H1 (cell line): ENCODE measurements around the gene CDH12. TPM values are rescaled to one million over a fixed set of nuclear protein-coding genes. Genes with fewer than 3 reads are reported as not detected.

Experiments used
- CTCF ChIA-PET: fragments of 300-600 bp; sonication (Branson Sonifier 250); formaldehyde crosslinking; loops from one replicate; lab custom pipeline; 2021; ENCODE audit not compliant: partially characterized antibody; lab: Charles Lee
- POLR2A ChIA-PET: fragments of 300-600 bp; sonication (Branson Sonifier 250); formaldehyde crosslinking; loops from one replicate; lab custom pipeline; 2021; ENCODE audit warnings: inconsistent platforms; ENCODE audit not compliant: partially characterized antibody; lab: Charles Lee
- DNase-seq, 2 experiments: peaks; one replicate each; pipeline versions ENCODE4 v3.0.0 to v3.0.0-alpha.2; 2010 to 2022; ENCODE audit warnings: low spot score in 2 of 2, low read depth in 1 of 2, mixed read lengths in 1 of 2
- FAIRE-seq: peaks from 2 replicates; lab custom pipeline; 2011; peaks lifted over from hg19 to GRCh38; lab: Jason Lieb, UNC
- H2AFZ ChIP-seq: 2 replicates; pipeline ENCODE4 v1.8.1; 2012; ENCODE audit warnings: low read length, inconsistent platforms
- H2AK5ac ChIP-seq: 2 replicates; pipeline ENCODE4 v1.6.1; 2013; ENCODE audit warnings: low read depth, low read length
- H2BK120ac ChIP-seq: replicated peaks from 2 replicates; pipeline ENCODE3; 2013; ENCODE audit warnings: low read depth, low read length, inconsistent platforms
- H2BK12ac ChIP-seq: 2 replicates; pipeline ENCODE4 v1.6.1; 2013; ENCODE audit warnings: low read depth, low read length
- H2BK15ac ChIP-seq: 2 replicates; pipeline ENCODE4 v1.6.1; 2013; ENCODE audit warnings: low read length
- H2BK20ac ChIP-seq: 2 replicates; pipeline ENCODE4 v1.6.1; 2013; ENCODE audit warnings: low read length
- H2BK5ac ChIP-seq: 2 replicates; pipeline ENCODE4 v1.6.1; 2013; ENCODE audit warnings: low read depth, low read length
- H3K14ac ChIP-seq: 2 replicates; pipeline ENCODE4 v1.6.1; 2013; ENCODE audit warnings: inconsistent platforms; ENCODE audit not compliant: insufficient read length
- H3K18ac ChIP-seq: 2 replicates; pipeline ENCODE4 v1.6.1; 2013; ENCODE audit warnings: low read length; ENCODE audit errors: extremely low read depth
- H3K23ac ChIP-seq: 2 replicates; pipeline ENCODE4 v1.6.1; 2013; ENCODE audit warnings: inconsistent platforms; ENCODE audit not compliant: insufficient read length
- H3K23me2 ChIP-seq: 2 replicates; pipeline ENCODE4 v1.6.1; 2013; ENCODE audit warnings: low read depth, low read length
- H3K27ac ChIP-seq: 2 replicates; pipeline ENCODE4 v1.6.1; 2011; ENCODE audit warnings: low read depth, low read length, inconsistent platforms
- H3K27me3 ChIP-seq, 4 experiments: replicated peaks in 1 of 4; 1 replicate in 1 of 4; 2 replicates in 3 of 4; pipeline versions ENCODE4 v1.6.1 to v1.8.1; 2011 to 2013; ENCODE audit warnings: low read length in 3 of 4, mild to moderate bottlenecking in 3 of 4, inconsistent platforms in 2 of 4, mixed read lengths in 2 of 4, moderate library complexity in 1 of 4; ENCODE audit not compliant: control insufficient read depth in 3 of 4, insufficient read depth in 3 of 4; ENCODE audit errors: extremely low read depth in 1 of 4
- H3K36me3 ChIP-seq, 4 experiments: 2 replicates each; pipeline versions ENCODE4 v1.6.1 to v1.8.1; 2011 to 2013; ENCODE audit warnings: mild to moderate bottlenecking in 4 of 4, low read length in 3 of 4, moderate library complexity in 2 of 4, control low read depth in 1 of 4, inconsistent platforms in 1 of 4; ENCODE audit not compliant: insufficient read depth in 4 of 4, control insufficient read depth in 2 of 4
- H3K4ac ChIP-seq: replicated peaks from 2 replicates; pipeline ENCODE3; 2013; ENCODE audit warnings: low read length, low read depth, mixed read lengths, inconsistent platforms; ENCODE audit not compliant: insufficient read length
- H3K4me1 ChIP-seq, 4 experiments: replicated peaks in 1 of 4; 1 replicate in 1 of 4; 2 replicates in 3 of 4; pipeline versions ENCODE4 v1.6.1 to v1.8.1; 2011 to 2013; ENCODE audit warnings: low read length in 3 of 4, inconsistent platforms in 2 of 4, mixed read lengths in 1 of 4; ENCODE audit not compliant: insufficient read depth in 4 of 4, control insufficient read depth in 3 of 4
- H3K4me2 ChIP-seq, 2 experiments: 2 replicates each; pipeline versions ENCODE4 v1.6.1 to v1.8.1; 2011 to 2013; ENCODE audit warnings: low read depth in 2 of 2, low read length in 2 of 2, control low read depth in 1 of 2, inconsistent platforms in 1 of 2, mild to moderate bottlenecking in 1 of 2; ENCODE audit not compliant: insufficient read depth in 1 of 2
- H3K4me3 ChIP-seq, 4 experiments: fragments of 200-600, 300-600 bp in 1 of 4; sonication (generic), shearing (Covaris generic), sonication (Bioruptor Twin) in 1 of 4; 2 replicates each; pipeline versions ENCODE4 v1.5.1 to v1.8.1; 2011 to 2016; ENCODE audit warnings: low read length in 4 of 4, low read depth in 3 of 4, control low read depth in 2 of 4, inconsistent platforms in 2 of 4, mild to moderate bottlenecking in 2 of 4, mixed read lengths in 1 of 4, moderate library complexity in 1 of 4; ENCODE audit not compliant: insufficient read depth in 2 of 4; ENCODE audit errors: extremely low read depth in 1 of 4
- H3K56ac ChIP-seq: replicated peaks from 2 replicates; pipeline ENCODE3; 2013; ENCODE audit warnings: low read depth, mild to moderate bottlenecking, mixed read lengths, low read length, inconsistent platforms; ENCODE audit not compliant: insufficient read length
- H3K79me1 ChIP-seq: 2 replicates; pipeline ENCODE4 v1.6.1; 2013; ENCODE audit warnings: low read depth, low read length, control low read depth
- H3K79me2 ChIP-seq, 2 experiments: 2 replicates each; pipeline versions ENCODE4 v1.6.1 to v1.8.1; 2012 to 2013; ENCODE audit warnings: low read length in 2 of 2, mild to moderate bottlenecking in 2 of 2, inconsistent platforms in 1 of 2; ENCODE audit not compliant: insufficient read depth in 2 of 2, control insufficient read depth in 1 of 2
- H3K9ac ChIP-seq, 4 experiments: replicated peaks in 1 of 4; 1 replicate in 1 of 4; 2 replicates in 3 of 4; pipeline versions ENCODE4 v1.6.1 to v1.8.1; 2011 to 2013; ENCODE audit warnings: low read depth in 3 of 4, low read length in 3 of 4, control low read depth in 2 of 4, mild to moderate bottlenecking in 2 of 4, moderate library complexity in 2 of 4, inconsistent platforms in 1 of 4; ENCODE audit errors: extremely low read depth in 1 of 4
- H3K9me3 ChIP-seq, 2 experiments: 2 replicates each; pipeline versions ENCODE4 v1.6.1 to v1.8.1; 2012 to 2013; ENCODE audit warnings: mild to moderate bottlenecking in 2 of 2, moderate library complexity in 2 of 2, control low read depth in 1 of 2, inconsistent platforms in 1 of 2, low read depth in 1 of 2, low read length in 1 of 2, mixed read lengths in 1 of 2; ENCODE audit not compliant: insufficient read depth in 2 of 2
- H4K20me1 ChIP-seq, 2 experiments: replicated peaks in 1 of 2; 2 replicates each; pipeline versions ENCODE3 to v1.8.1; 2011 to 2013; ENCODE audit warnings: inconsistent platforms in 2 of 2, low read length in 2 of 2, mild to moderate bottlenecking in 1 of 2; ENCODE audit not compliant: insufficient read depth in 2 of 2, control insufficient read depth in 1 of 2
- H4K5ac ChIP-seq: 2 replicates; pipeline ENCODE4 v1.6.1; 2013; ENCODE audit warnings: low read length, low read depth, mixed read lengths, inconsistent platforms; ENCODE audit not compliant: insufficient read length
- H4K8ac ChIP-seq: 2 replicates; pipeline ENCODE4 v1.8.0; 2013; ENCODE audit warnings: mild to moderate bottlenecking, moderate library complexity, low read length, inconsistent platforms; ENCODE audit not compliant: insufficient read depth; ENCODE audit errors: extremely low read depth
- H4K91ac ChIP-seq: replicated peaks from 2 replicates; pipeline ENCODE3; 2013; ENCODE audit warnings: low read length, mixed read lengths, inconsistent platforms; ENCODE audit not compliant: insufficient read length
- HDAC2 ChIP-seq, 2 experiments: fragments of 300-600 bp in 1 of 2; sonication (generic) in 1 of 2; IDR thresholded peaks; 2 replicates each; pipeline ENCODE4 v1.6.1; 2011 to 2012; ENCODE audit warnings: low read depth in 2 of 2, low read length in 2 of 2, mild to moderate bottlenecking in 2 of 2, moderate library complexity in 2 of 2, borderline replicate concordance in 1 of 2, inconsistent platforms in 1 of 2
- JUND ChIP-seq: IDR thresholded peaks from 2 replicates; pipeline ENCODE4 v1.6.1; 2011; ENCODE audit warnings: mild to moderate bottlenecking, improper control_type of control experiment, low read length
- KDM4A ChIP-seq: IDR thresholded peaks from one replicate; pipeline ENCODE4 v1.7.1; 2012; ENCODE audit warnings: low read depth, mild to moderate bottlenecking, moderate library complexity, low read length, inconsistent platforms; ENCODE audit not compliant: severe bottlenecking
- POLR2AphosphoS5 ChIP-seq: IDR thresholded peaks from 2 replicates; pipeline ENCODE4 v1.6.1; 2011; ENCODE audit warnings: low read depth, low read length
- RNF2 ChIP-seq: fragments of 200-900, 300-1000 bp; sonication (generic); IDR thresholded peaks from 2 replicates; pipeline ENCODE4 v1.7.1; 2016; ENCODE audit warnings: borderline replicate concordance, low read depth, mild to moderate bottlenecking, antibody characterized with exemption, low read length; ENCODE audit not compliant: poor library complexity, severe bottlenecking; ENCODE audit errors: missing control alignments
- SAP30 ChIP-seq: fragments of 300-600 bp; sonication (generic); IDR thresholded peaks from 2 replicates; pipeline ENCODE4 v1.7.1; 2012; ENCODE audit warnings: low read length, moderate library complexity, mild to moderate bottlenecking, inconsistent platforms; ENCODE audit not compliant: insufficient read depth, insufficient replicate concordance
- SRF ChIP-seq: IDR thresholded peaks from 2 replicates; pipeline ENCODE4 v1.6.1; 2011; ENCODE audit warnings: mild to moderate bottlenecking, low read depth, low read length, moderate library complexity
- TBP ChIP-seq: IDR thresholded peaks from 2 replicates; pipeline ENCODE4 v1.6.1; 2011; ENCODE audit warnings: low read depth, low read length, improper control_type of control experiment
- TEAD4 ChIP-seq: IDR thresholded peaks from 2 replicates; pipeline ENCODE4 v1.6.1; 2012; ENCODE audit warnings: low read depth, low read length, inconsistent platforms, mixed read lengths
- WGBS, 2 experiments: shearing (Covaris generic) in 1 of 2; methylation state at CpG; one replicate each; pipeline versions ENCODE4 v1.1.6 to v1.1.7; 2013 to 2015; ENCODE audit warnings: low lambda C conversion rate in 2 of 2, mixed read lengths in 2 of 2, inconsistent platforms in 1 of 2, low coverage in 1 of 2, missing lambda C conversion rate in 1 of 2; ENCODE audit not compliant: insufficient replicate concordance in 2 of 2, insufficient coverage in 1 of 2, insufficient read length in 1 of 2; ENCODE audit errors: extremely low coverage in 1 of 2, missing lambda C conversion rate in 1 of 2; 5-methylcytosine and 5-hydroxymethylcytosine counted together
- polyA plus RNA-seq, 7 experiments: library from polyadenylated mRNA; depleted of rRNA in 3 of 7; stranded (reverse) in 5 of 7; unstranded in 2 of 7; fragments of >200 nt in 5 of 7; fragments of 200-250 nt in 2 of 7; gene quantifications; 1 replicate in 5 of 7; 2 replicates in 1 of 7; 4 replicates in 1 of 7; pipeline versions ENCODE4 v1.2.1 to v1.2.3, GENCODE V29; 2011 to 2013; ENCODE audit warnings: missing spikeins in 2 of 7, mixed read lengths in 2 of 7
- total RNA-seq: library from RNA; stranded (reverse); fragmentation: NEBNext Ultra II Directional; extraction: Animal tissue kit (Norgen Biotek cat#: 25700); gene quantifications from 2 replicates; pipeline ENCODE4 v1.2.1, GENCODE V29; 2021
- TF ChIP-seq, protein P1 (sequence below): IDR thresholded peaks from 2 replicates; pipeline ENCODE4 v1.6.1; 2012; ENCODE audit warnings: inconsistent platforms

The CDH12 gene
- total and polyA plus RNA-seq, 2 of the 8 experiments (the other 6 are each of a cell fraction or from before 2014, with no cell fraction given) = 0.03 TPM; not detected in 1

DNA sequence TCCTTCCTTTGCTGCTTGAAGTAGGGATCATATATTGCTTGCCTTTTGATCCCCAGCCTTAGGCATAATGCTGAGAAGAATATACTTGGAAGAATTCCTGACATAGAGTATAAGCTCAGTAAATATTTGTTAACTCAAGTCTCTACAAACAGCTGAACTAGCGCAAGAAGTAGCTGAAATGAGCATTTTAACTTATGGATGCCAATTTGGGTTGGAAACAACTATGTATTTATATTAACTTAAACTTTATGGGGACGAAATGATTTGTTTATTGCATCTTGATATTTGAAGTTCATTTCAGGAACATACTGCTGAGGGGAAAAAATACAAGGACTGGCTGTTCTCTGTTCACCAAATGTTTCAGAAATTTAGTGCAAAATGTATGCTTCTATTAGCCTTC lies 258.7 kb downstream of the CDH12 start:
- Histone ChIP-seq H2BK5ac (no peak overlapping the region), H3K79me1 (no peaks in the 10 kb centered on the region), H3K27ac (no peak overlapping the region), H2AK5ac (no peak overlapping the region), H4K8ac (no peak overlapping the region), H4K91ac (no peak overlapping the region), H2BK120ac (no peak overlapping the region), H4K20me1 (no peaks in the 10 kb centered on the region), H3K36me3 (no peaks in the 10 kb centered on the region), H3K18ac (no peak overlapping the region), H2BK15ac (no peak overlapping the region), H3K79me2 (no peaks in the 10 kb centered on the region), H2AFZ (no peak overlapping the region), H3K23me2 (no peaks in the 10 kb centered on the region), H2BK20ac (no peak overlapping the region), H3K23ac (no peak overlapping the region), H3K27me3 (peaks cover 0 to 1% (median 0%) of the 10 kb centered on the region in 4 experiments; a peak in 1 of 7 replicates), H3K4me2 (no peak overlapping the region), H3K9ac (no peak overlapping the region), H3K56ac (no peak overlapping the region), H4K5ac (no peak overlapping the region), H3K4me1 (no peaks in the 10 kb centered on the region), H3K4me3 (no peak overlapping the region), H3K14ac (no peak overlapping the region), H3K9me3 (no peaks in the 10 kb centered on the region), H3K4ac (no peak overlapping the region), H2BK12ac (no peak overlapping the region)
- FAIRE-seq (no peak), DNase-seq (no peak)
- POLR2A ChIA-PET = no interaction called here
- CTCF ChIA-PET = interaction anchor here (1.2 kb wide), 1 partner anchor 71 kb away, joined by 3 read pairs; no protein-coding TSS in a partner anchor
- 90% methylated on average over 2 of the region's 2 CpGs; no CpG with 5 or more reads in 1 of the 2 experiments for WGBS, 2 experiments
- TF ChIP-seq, protein P1, sequence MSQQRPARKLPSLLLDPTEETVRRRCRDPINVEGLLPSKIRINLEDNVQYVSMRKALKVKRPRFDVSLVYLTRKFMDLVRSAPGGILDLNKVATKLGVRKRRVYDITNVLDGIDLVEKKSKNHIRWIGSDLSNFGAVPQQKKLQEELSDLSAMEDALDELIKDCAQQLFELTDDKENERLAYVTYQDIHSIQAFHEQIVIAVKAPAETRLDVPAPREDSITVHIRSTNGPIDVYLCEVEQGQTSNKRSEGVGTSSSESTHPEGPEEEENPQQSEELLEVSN = no peak
- no peak for TF ChIP-seq JUND
- no peak for TF ChIP-seq HDAC2 (IDR thresholded peaks at IDR 0.05; ENCODE audit: borderline replicate concordance in 1 of 2, low read depth in 2 of 2, low read length in 2 of 2)
- TF ChIP-seq POLR2AphosphoS5 = no peak
- TF ChIP-seq KDM4A = no peak
- no peak for TF ChIP-seq RNF2
- TF ChIP-seq TEAD4 = no peak
- TF ChIP-seq SAP30 = no peak
- no peak for TF ChIP-seq TBP
- no peak for TF ChIP-seq SRF
